DMS79 treated with DMSO at 0.1 percent for 48 hours (cell line): ENCODE measurements around the gene CYP8B1.

Source experiments
- DNase-seq: peaks from one replicate; lab custom pipeline; 2025; lab: John Stamatoyannopoulos, UW

Gene CYP8B1

GRCh38 chr3:42852441-42852840 is 23.2 kb downstream of the CYP8B1 start:
- no peak for DNase-seq

GRCh38 chr3:42851228-42851834 is 24.3 kb downstream of the CYP8B1 start:
- no peak for DNase-seq

- no peak for DNase-seq
Observed at GRCh38 chr3:42850263-42850662, 25.4 kb downstream of the CYP8B1 start.

- DNase-seq: no peak
Observed at GRCh38 chr3:42849017-42849416, 26.7 kb downstream of the CYP8B1 start.

GRCh38 chr3:42847731-42848130 is 27.9 kb downstream of the CYP8B1 start:
- DNase-seq: no peak

GRCh38 chr3:42846685-42847522 is 28.8 kb downstream of the CYP8B1 start:
- no peak for DNase-seq

- DNase-seq: no peak
Observed at GRCh38 chr3:42844815-42845214, 30.9 kb downstream of the CYP8B1 start.

GRCh38 chr3:42844412-42844713 is 31.3 kb downstream of the CYP8B1 start:
- no peak for DNase-seq

GRCh38 chr3:42843713-42844411 is 31.8 kb downstream of the CYP8B1 start:
- DNase-seq: no peak

GRCh38 chr3:42841332-42841731 is 34.3 kb downstream of the CYP8B1 start:
- DNase-seq: no peak

- DNase-seq: no peak
Observed at GRCh38 chr3:42839616-42840015, 36.1 kb downstream of the CYP8B1 start.

GRCh38 chr3:42838571-42838970 is 37.1 kb downstream of the CYP8B1 start:
- DNase-seq: no peak

GRCh38 chr3:42836150-42837123 is 39.2 kb downstream of the CYP8B1 start:
- DNase-seq: no peak

- DNase-seq: peak; percentile 62
Observed at GRCh38 chr3:42831321-42831713, 44.4 kb downstream of the CYP8B1 start.

GRCh38 chr3:42830437-42831320 is 45.0 kb downstream of the CYP8B1 start:
- peak; percentile 67 for DNase-seq

- no peak for DNase-seq
Observed at GRCh38 chr3:42829628-42830436, 45.8 kb downstream of the CYP8B1 start.

GRCh38 chr3:42829083-42829627 is 46.5 kb downstream of the CYP8B1 start:
- no peak for DNase-seq

- DNase-seq: no peak
Observed at GRCh38 chr3:42827654-42828053, 48.0 kb downstream of the CYP8B1 start.

GRCh38 chr3:42827023-42827422 is 48.7 kb downstream of the CYP8B1 start:
- no peak for DNase-seq

GRCh38 chr3:42826141-42826540 is 49.5 kb downstream of the CYP8B1 start:
- DNase-seq: no peak
